ENCODE data around the gene ARSG.

The ARSG gene

GRCh38 chr17:68439656-68440290, 148.5 kb downstream of the ARSG start:
- no peak overlapping the region for H3K4me3 ChIP-seq (ENCODE audit: low read depth, low read length)
- no peak for DNase-seq (ENCODE audit: low read depth)
- TF ChIP-seq, protein P1, sequence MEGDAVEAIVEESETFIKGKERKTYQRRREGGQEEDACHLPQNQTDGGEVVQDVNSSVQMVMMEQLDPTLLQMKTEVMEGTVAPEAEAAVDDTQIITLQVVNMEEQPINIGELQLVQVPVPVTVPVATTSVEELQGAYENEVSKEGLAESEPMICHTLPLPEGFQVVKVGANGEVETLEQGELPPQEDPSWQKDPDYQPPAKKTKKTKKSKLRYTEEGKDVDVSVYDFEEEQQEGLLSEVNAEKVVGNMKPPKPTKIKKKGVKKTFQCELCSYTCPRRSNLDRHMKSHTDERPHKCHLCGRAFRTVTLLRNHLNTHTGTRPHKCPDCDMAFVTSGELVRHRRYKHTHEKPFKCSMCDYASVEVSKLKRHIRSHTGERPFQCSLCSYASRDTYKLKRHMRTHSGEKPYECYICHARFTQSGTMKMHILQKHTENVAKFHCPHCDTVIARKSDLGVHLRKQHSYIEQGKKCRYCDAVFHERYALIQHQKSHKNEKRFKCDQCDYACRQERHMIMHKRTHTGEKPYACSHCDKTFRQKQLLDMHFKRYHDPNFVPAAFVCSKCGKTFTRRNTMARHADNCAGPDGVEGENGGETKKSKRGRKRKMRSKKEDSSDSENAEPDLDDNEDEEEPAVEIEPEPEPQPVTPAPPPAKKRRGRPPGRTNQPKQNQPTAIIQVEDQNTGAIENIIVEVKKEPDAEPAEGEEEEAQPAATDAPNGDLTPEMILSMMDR (IDR thresholded peaks at IDR 0.05; ENCODE audit: low read depth, low read length, missing control alignments) = no peak

GRCh38 chr17:68440526-68440925, 149.2 kb downstream of the ARSG start:
- H3K4me3 ChIP-seq (ENCODE audit: low read depth, low read length) = no peak overlapping the region
- DNase-seq (ENCODE audit: low read depth) = no peak
- TF ChIP-seq, protein P1 (IDR thresholded peaks at IDR 0.05; ENCODE audit: low read depth, low read length, missing control alignments) = no peak

DNA sequence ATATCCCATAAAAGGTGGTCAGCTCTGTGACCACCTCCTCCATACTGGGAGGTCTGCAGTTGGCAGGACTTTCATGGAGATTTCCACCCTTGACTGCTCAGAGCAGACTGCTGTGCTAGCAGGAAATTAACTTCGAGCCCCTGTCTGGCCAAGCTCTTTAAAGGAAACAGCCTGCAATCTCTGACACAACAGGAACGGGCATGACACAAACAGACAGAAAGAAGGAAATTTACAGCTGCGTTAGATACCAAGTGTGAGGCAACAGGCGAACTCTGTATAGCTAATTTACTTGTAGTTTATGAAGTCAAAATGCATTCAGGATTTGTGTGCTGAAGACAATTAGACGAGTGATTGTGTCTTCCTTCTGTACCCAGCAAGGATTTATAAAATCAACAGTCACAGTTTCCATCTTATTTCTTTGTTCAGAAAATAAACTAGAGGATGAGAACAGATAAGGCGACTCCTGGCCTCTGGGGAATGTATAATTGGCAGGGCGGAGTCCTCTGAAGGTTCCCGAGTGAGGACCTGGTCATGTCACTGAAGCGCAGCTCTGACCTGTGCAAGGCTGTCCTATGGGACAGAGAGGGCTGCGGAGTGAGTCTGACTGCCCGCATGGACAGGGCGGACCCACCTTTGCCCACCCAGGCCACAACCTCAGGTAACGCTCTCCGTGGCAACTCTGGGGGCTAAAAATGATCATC, 149.9 kb downstream of the ARSG start:
- no peak for DNase-seq (ENCODE audit: low read depth)
- H3K4me3 ChIP-seq (ENCODE audit: low read depth, low read length) = no peak overlapping the region
- TF ChIP-seq, protein P1 (IDR thresholded peaks at IDR 0.05; ENCODE audit: low read depth, low read length, missing control alignments) = no peak

GRCh38 chr17:68443972-68444464, 152.7 kb downstream of the ARSG start:
- DNase-seq (ENCODE audit: low read depth) = no peak
- no peak overlapping the region for H3K4me3 ChIP-seq (ENCODE audit: low read depth, low read length)
- TF ChIP-seq, protein P1 (IDR thresholded peaks at IDR 0.05; ENCODE audit: low read depth, low read length, missing control alignments) = no peak

DNA sequence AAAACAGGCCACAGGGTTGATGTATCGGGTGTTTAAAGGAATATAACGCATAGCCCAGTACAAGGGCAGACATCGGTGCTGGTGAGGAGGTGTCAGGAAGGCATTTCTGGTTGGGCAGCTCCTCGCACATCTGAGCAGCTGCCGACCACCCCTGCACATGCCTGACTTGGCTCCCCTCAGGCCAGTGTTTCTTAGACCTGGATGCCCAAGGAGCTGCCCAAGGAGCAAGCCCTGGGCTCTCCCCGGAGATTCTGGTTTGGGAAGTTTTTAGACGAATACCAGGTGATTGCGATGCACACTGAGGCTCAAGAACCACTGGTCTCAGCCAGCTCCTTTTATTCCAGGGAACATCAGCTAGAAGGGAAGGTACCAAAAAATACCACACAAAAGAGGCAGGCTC, 154.4 kb downstream of the ARSG start:
- DNase-seq (ENCODE audit: low read depth) = no peak
- no peak overlapping the region for H3K4me3 ChIP-seq (ENCODE audit: low read depth, low read length)
- TF ChIP-seq, protein P1 (IDR thresholded peaks at IDR 0.05; ENCODE audit: low read depth, low read length, missing control alignments) = no peak

GRCh38 chr17:68446626-68447041, 155.3 kb downstream of the ARSG start:
- TF ChIP-seq, protein P1 (IDR thresholded peaks at IDR 0.05; ENCODE audit: low read depth, low read length, missing control alignments) = no peak
- DNase-seq (ENCODE audit: low read depth) = no peak
- H3K4me3 ChIP-seq (ENCODE audit: low read depth, low read length) = no peak overlapping the region

Measured in GM12864 (cell line).